Mucosa of descending colon (tissue), 3 donors: ENCODE data around the gene KCNIP1. TPM values are rescaled to one million over a fixed set of nuclear protein-coding genes. Genes with fewer than 3 reads are reported as not detected.
A peak's percentile ranks its signal among the peaks of the same experiment; 100 is the strongest.

ENCODE experiments used
- ATAC-seq: fragments of 200-7000 bp; cut with Tn5 transposase; one replicate; pipeline ENCODE4 v1.9.1; 2020; ENCODE audit warnings: mild to moderate bottlenecking, moderate library complexity
- DNase-seq, 3 donors: peaks; one replicate each; pipeline ENCODE4 v3.0.0-alpha.2; 2020
- H3K36me3 ChIP-seq: fragments of 200-600 bp; one replicate; pipeline ENCODE4 v1.8.0; 2021; ENCODE audit warnings: low read depth, mild to moderate bottlenecking
- H3K4me1 ChIP-seq: fragments of 200-600 bp; one replicate; pipeline ENCODE4 v1.8.0; 2021; ENCODE audit warnings: low read depth, mild to moderate bottlenecking
- H3K4me3 ChIP-seq: fragments of 200-600 bp; one replicate; pipeline ENCODE4 v1.8.0; 2021; ENCODE audit warnings: mild to moderate bottlenecking
- H3K9me3 ChIP-seq: fragments of 200-600 bp; one replicate; pipeline ENCODE4 v1.8.0; 2021; ENCODE audit warnings: mild to moderate bottlenecking
- intact Hi-C, 2 donors: fragments of 100-400 bp; cut with DNase I in 1 of 2; cut with micrococcal nuclease in 1 of 2; formaldehyde crosslinking; loops; one replicate each; pipeline versions ENCODE4 v1.11.0 to v1.11.1; 2022; cut with DNase I, micrococcal nuclease
- total RNA-seq, 3 donors: library from RNA; stranded (reverse); fragmentation: NEBNext Ultra II Directional in 2 of 3; extraction: Animal tissue kit (Norgen Biotek cat#: 25700) in 2 of 3; gene quantifications; one replicate each; pipeline versions ENCODE4 v1.2.1 to v1.2.4, GENCODE V29; 2021 to 2023
- TF ChIP-seq, protein P1 (sequence below): fragments of 200-600 bp; IDR thresholded peaks from one replicate; pipeline ENCODE4 v1.8.0; 2022; ENCODE audit warnings: antibody characterized with exemption, mild to moderate bottlenecking
- donor health status: DM: no; HTN: no; CAD: no; lungs with moderate emphysema.
- donor health status: DM: no; HTN: no; CAD: no.
- donor health status: DM: no; HTN: yes; CAD: no.

The KCNIP1 gene
- total RNA-seq, 3 donors from 2014 or later = 0.79 TPM; not detected in 2

DNA sequence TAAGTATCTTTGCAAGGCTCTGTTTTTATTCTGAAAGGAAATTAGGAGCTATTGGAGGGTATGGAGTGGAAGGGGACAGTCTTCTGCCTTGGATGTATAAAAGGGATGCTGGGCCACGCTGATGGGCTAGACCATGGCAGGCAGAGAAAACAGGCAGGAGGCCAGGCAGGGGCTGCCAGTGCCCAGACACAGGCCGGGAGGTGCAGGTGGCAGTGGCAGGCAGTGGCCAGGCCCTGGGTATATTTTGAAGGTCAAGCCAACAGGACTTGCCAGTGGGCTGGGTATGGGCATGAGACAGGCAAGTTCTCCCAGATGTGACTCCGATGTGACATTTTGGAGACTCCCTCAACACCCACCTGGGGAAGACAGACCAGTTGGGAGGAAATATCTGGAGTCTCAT lies 131.9 kb downstream of the KCNIP1 start:
- intact Hi-C loops = no loop called here
- DNase-seq (no peak), ATAC-seq (no peak)
- Histone ChIP-seq H3K4me3 (no peak overlapping the region), H3K36me3 (no peaks in the 10 kb centered on the region), H3K9me3 (no peaks in the 10 kb centered on the region), H3K4me1 (peaks cover 9% of the 10 kb centered on the region)
- TF ChIP-seq, protein P1, sequence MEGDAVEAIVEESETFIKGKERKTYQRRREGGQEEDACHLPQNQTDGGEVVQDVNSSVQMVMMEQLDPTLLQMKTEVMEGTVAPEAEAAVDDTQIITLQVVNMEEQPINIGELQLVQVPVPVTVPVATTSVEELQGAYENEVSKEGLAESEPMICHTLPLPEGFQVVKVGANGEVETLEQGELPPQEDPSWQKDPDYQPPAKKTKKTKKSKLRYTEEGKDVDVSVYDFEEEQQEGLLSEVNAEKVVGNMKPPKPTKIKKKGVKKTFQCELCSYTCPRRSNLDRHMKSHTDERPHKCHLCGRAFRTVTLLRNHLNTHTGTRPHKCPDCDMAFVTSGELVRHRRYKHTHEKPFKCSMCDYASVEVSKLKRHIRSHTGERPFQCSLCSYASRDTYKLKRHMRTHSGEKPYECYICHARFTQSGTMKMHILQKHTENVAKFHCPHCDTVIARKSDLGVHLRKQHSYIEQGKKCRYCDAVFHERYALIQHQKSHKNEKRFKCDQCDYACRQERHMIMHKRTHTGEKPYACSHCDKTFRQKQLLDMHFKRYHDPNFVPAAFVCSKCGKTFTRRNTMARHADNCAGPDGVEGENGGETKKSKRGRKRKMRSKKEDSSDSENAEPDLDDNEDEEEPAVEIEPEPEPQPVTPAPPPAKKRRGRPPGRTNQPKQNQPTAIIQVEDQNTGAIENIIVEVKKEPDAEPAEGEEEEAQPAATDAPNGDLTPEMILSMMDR = no peak

DNA sequence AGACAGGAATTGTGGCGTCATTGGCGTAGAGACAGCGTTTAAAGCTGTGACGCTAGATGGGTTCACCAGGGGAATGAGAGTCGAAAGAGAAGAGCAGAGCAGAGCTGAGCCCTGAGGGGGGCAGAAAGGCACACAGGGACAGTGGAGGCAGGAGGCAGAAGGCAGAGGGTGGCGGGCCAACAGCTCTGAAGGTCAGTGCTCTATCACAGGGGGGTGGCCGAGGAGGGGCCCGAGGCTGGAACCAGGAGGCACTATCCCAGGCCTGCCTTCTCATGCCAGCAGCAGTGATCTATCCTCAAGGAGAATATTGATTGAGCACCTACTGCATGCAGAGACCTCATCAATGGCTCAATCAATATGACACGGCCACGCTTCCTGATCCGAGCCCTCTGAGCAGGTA lies 132.4 kb downstream of the KCNIP1 start:
- ATAC-seq (no peak), DNase-seq (no peak)
- Histone ChIP-seq H3K4me3 (no peak overlapping the region), H3K36me3 (no peaks in the 10 kb centered on the region), H3K4me1 (peaks cover 9% of the 10 kb centered on the region), H3K9me3 (no peaks in the 10 kb centered on the region)
- intact Hi-C loops = no loop called here
- TF ChIP-seq, protein P1 = no peak

DNA sequence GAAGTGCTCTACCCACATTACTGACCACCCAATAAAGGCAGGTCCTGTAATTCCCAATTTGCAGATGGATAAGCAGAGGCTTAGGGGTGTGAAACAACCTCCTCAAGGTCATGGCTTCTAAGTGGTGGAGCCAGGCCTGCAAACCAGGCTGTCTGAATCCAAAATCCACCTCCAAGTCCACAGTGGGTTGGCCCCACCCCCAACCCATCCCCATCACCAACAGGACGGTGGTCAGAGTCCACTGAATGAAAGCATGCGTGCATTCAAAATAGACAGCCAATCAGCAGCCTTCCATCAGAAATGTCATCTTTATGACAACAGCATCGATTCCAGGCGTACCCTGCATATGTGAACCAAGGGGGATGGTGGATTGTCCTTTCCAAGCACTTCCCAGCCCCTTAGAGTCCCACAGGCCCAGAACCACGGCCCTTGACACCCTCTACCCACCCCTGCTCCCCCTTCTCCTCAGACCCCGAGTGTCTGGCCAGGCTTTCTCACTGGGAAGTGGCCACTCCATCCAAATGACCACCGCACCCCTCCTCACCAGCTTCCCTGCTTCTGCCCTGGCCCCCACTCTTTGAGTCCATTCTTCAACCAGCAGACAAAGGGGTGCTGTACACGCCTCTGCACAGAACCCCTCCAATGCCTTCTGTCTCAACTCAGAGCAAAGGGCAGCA lies 133.1 kb downstream of the KCNIP1 start:
- no peak overlapping the region for H3K4me3 ChIP-seq
- no peaks in the 10 kb centered on the region for H3K36me3 ChIP-seq
- H3K9me3 ChIP-seq = no peaks in the 10 kb centered on the region
- peaks cover 9% of the 10 kb centered on the region for H3K4me1 ChIP-seq
- TF ChIP-seq, protein P1 = no peak
- intact Hi-C loops = no loop called here
- DNase-seq (no peak), ATAC-seq (no peak)

DNA sequence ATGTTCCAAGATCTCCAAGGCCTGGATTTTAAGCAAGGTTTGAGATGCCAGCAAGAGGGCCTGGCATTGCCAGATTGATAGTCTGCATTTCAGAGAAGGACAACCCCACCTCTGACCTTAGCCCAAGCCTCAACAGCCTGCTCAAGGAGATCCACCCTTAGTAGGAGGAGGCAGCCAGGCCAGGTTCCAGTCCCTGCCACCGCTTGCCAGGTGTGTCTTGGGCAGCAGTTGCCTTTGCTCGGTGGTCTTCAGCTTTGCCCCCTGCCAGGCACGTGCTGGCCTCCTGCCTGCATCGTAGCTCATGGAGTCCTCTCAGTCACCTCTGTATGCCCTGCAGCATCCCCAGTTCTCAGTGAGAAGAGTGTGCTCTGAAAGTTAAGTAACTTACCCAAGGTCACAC lies 134.2 kb downstream of the KCNIP1 start:
- intact Hi-C loops = no loop called here
- Histone ChIP-seq H3K36me3 (no peaks in the 10 kb centered on the region), H3K4me3 (no peak overlapping the region), H3K4me1 (peaks cover 9% of the 10 kb centered on the region), H3K9me3 (no peaks in the 10 kb centered on the region)
- TF ChIP-seq, protein P1 = no peak
- no peak for ATAC-seq
- no peak for DNase-seq

DNA sequence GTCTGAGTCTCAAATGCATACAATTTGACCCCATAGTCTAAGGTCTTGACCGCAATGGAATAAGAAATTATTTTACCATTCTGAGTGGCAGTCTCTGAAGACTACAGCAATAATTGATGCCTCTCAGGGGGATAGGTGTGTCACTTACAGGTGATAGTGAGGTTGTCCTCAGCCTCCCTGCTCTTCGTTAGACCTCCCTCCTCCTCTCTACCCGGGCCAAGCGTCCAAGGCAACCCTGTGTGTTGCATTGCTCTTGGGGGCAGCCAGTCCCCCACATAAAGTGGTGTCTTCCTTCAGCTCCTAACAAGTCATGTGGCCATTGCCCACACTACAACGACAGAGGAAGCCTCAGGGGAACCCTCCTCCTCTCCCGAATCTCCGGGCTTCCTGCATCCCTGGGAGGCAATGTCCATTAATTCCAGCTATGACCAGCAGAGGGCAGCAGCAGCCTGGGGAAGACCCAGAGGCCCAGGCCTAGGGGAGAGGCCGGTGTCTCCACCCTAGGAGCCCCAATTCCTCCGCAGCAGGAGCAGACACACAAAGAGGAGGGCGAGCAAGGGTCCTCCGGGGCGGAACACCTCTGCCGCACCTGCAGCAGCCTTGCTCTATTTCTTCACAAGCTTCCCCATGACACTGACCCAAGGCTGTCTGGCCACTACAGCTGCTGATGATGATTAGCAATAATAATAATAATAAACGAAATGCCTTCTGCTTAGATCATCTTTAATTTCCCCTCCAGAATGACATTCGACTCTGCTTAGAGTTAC lies 134.8 kb downstream of the KCNIP1 start:
- TF ChIP-seq, protein P1 = peak; percentile 65
- Histone ChIP-seq H3K4me3 (no peak overlapping the region), H3K4me1 (peaks cover 5% of the 10 kb centered on the region), H3K36me3 (no peaks in the 10 kb centered on the region), H3K9me3 (no peaks in the 10 kb centered on the region)
- DNase-seq (peak in 2 of 3 donors; percentile 61 to 77), ATAC-seq (peak; percentile 71)
- intact Hi-C loops = no loop called here
